ENCODE measurements around the gene GASK1A. TPM values are rescaled to one million over a fixed set of nuclear protein-coding genes. Genes with fewer than 3 reads are reported as not detected.

Gene GASK1A
- total and polyA plus RNA-seq, 11 donors = 0.19 to 2.5 (median 0.51) TPM

DNA sequence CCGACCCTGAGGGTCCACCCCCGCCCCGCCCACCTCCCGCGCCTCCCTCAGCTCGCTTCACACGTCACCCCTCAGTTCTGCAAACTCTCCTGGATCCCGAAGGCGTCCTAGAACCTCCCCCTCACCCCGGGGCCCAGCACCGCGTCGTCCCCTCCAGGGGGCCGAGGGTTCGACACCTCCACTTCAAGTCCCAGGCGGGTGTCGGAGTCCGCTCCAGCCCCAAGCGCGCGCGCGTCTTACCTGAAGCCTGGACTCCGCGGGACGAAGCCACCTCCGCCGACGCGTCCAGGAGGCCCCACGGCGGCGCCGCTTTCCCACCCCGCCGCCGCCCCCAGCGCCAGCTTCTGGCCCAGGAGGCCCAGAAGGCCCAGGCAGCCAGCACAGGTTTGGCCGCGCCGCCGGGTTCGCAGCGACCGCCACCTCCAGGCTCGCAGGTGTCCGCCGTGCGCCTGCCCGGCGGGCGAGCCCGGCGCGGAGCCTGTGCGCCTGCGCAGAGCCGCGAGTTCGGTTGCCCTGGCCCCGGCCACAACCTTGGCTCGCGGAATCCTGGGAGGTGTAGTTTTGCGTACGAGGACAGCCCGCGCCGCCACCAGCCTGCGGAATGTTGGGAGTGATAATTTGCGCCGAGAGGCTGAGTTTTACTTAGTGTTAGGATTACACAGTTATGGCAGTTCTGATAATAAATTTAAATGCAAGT, 126.6 kb downstream of the GASK1A start, which contains the start of gene POMGNT2:
Gene POMGNT2 (minus strand): TSS at position 484 of the 697 bp plus-strand sequence. CDS start 24,648 bp downstream, outside the sequence.
- H3K4me3 ChIP-seq = peak within 1 kb of the TSS; percentile 73 to 97 (median 92)
- peaks cover 0 to 32% (median 15%) of the 10 kb centered on the region in 12 donors for H3K4me1 ChIP-seq
- H3K9me3 ChIP-seq = no peaks in the 10 kb centered on the region
- H3K36me3 ChIP-seq = no peaks in the 10 kb centered on the region
- H3K27ac ChIP-seq = peak within 1 kb of the TSS in 9 of 12 donors; percentile 24 to 79 (median 66)
- H3K27me3 ChIP-seq = no peaks in the 10 kb centered on the region
- TF ChIP-seq, protein P1, sequence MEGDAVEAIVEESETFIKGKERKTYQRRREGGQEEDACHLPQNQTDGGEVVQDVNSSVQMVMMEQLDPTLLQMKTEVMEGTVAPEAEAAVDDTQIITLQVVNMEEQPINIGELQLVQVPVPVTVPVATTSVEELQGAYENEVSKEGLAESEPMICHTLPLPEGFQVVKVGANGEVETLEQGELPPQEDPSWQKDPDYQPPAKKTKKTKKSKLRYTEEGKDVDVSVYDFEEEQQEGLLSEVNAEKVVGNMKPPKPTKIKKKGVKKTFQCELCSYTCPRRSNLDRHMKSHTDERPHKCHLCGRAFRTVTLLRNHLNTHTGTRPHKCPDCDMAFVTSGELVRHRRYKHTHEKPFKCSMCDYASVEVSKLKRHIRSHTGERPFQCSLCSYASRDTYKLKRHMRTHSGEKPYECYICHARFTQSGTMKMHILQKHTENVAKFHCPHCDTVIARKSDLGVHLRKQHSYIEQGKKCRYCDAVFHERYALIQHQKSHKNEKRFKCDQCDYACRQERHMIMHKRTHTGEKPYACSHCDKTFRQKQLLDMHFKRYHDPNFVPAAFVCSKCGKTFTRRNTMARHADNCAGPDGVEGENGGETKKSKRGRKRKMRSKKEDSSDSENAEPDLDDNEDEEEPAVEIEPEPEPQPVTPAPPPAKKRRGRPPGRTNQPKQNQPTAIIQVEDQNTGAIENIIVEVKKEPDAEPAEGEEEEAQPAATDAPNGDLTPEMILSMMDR (IDR thresholded peaks at IDR 0.05) = peak in 3 of 12 donors; percentile 9 to 30 (median 21)
- peak in 1 of 2 donors; percentile 73 for TF ChIP-seq POLR2A (IDR thresholded peaks at IDR 0.05)
- intact Hi-C loops (cut with DNase I) = no loop called here
- WGBS, 4 donors = 0 to 1% (median 1%) methylated on average over 9 to 71 of the region's 71 CpGs
- ATAC-seq (peak; percentile 89 to 98 (median 97)), DNase-seq (peak; percentile 91 to 95 (median 93))

DNA sequence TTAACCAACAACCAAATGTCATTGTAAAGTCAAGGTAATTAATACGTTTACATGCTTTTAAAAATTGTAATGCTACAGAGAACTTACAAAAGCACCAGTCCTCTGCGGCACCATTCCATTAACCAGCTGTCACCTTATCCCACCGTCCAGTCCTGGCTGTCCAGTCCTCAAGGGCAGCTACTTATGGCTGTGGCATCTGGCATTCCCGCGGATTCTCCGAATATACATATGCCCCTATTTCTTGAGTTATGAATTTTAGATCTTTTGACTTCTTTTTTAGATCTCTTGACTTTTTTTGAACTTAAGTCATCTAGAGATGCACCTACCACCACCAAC, 127.2 kb downstream of the GASK1A start:
- peaks cover 0 to 32% (median 15%) of the 10 kb centered on the region in 12 donors for H3K4me1 ChIP-seq
- no peaks in the 10 kb centered on the region for H3K36me3 ChIP-seq
- H3K27ac ChIP-seq = peak overlapping the region in 3 of 12 donors; percentile 24 to 79 (median 66)
- peak overlapping the region; percentile 73 to 97 (median 92) for H3K4me3 ChIP-seq
- no peaks in the 10 kb centered on the region for H3K9me3 ChIP-seq
- WGBS, 4 donors = 8 to 11% (median 10%) methylated on average over 6 of the region's 6 CpGs
- ATAC-seq (peak in 2 of 4 donors; percentile 24 to 43), DNase-seq (no peak)
- no peaks in the 10 kb centered on the region for H3K27me3 ChIP-seq
- TF ChIP-seq, protein P1 (IDR thresholded peaks at IDR 0.05) = no peak
- TF ChIP-seq POLR2A (IDR thresholded peaks at IDR 0.05) = no peak
- intact Hi-C loops (cut with DNase I) = no loop called here

Other genes starting within 250 kb of the GASK1A start
- gene CCDC13, start 206.1 kb upstream of the GASK1A start, total RNA-seq = 1 to 10 TPM in 1 of 9 donors, under 1 TPM in 7, not detected in 1; 0.44 to 1.4 (median 0.83) TPM
- gene CCDC13, start 206.1 kb upstream of the GASK1A start, polyA plus RNA-seq = 1 to 10 TPM in 1 of 2 donors, under 1 TPM in 1; 0.53 to 1.1 TPM
- 100 to 1,000 TPM; 170 to 353 (median 313) TPM for gene HIGD1A, start 174.8 kb upstream of the GASK1A start, total RNA-seq
- 100 to 1,000 TPM; 291 to 497 TPM for gene HIGD1A, start 174.8 kb upstream of the GASK1A start, polyA plus RNA-seq
- gene ACKR2, start 169.9 kb upstream of the GASK1A start, total RNA-seq = 1 to 10 TPM in 4 of 9 donors, under 1 TPM in 5; 0.42 to 3.1 (median 0.67) TPM
- under 1 TPM; 0.22 to 0.57 TPM for gene ACKR2, start 169.9 kb upstream of the GASK1A start, polyA plus RNA-seq
- under 1 TPM in 1 of 9 donors, not detected in 8; 0.14 TPM for gene CYP8B1, start 103.4 kb upstream of the GASK1A start, total RNA-seq
- gene CYP8B1, start 103.4 kb upstream of the GASK1A start, polyA plus RNA-seq = not detected
- gene ZNF662, start 73.2 kb upstream of the GASK1A start, total RNA-seq = 10 to 100 TPM in 1 of 9 donors, 1 to 10 TPM in 8; 1.0 to 11.1 (median 5.3) TPM
- 1 to 10 TPM in 1 of 2 donors, under 1 TPM in 1; 0.76 to 3.2 TPM for gene ZNF662, start 73.2 kb upstream of the GASK1A start, polyA plus RNA-seq
- gene POMGNT2, start 126.8 kb downstream of the GASK1A start, total RNA-seq = 10 to 100 TPM; 13.8 to 36.0 (median 18.5) TPM
- gene POMGNT2, start 126.8 kb downstream of the GASK1A start, polyA plus RNA-seq = 10 to 100 TPM in 1 of 2 donors, 1 to 10 TPM in 1; 9.1 to 22.4 TPM

Measured in heart left ventricle (tissue), 16 donors.